H1 (cell line): ENCODE data around the gene AMOT. TPM values are rescaled to one million over a fixed set of nuclear protein-coding genes. Genes with fewer than 3 reads are reported as not detected.
A peak's percentile ranks its signal among the peaks of the same experiment; 100 is the strongest.

Experiments
- CTCF ChIA-PET: fragments of 300-600 bp; sonication (Branson Sonifier 250); formaldehyde crosslinking; loops from one replicate; lab custom pipeline; 2021; ENCODE audit not compliant: partially characterized antibody; lab: Charles Lee
- POLR2A ChIA-PET: fragments of 300-600 bp; sonication (Branson Sonifier 250); formaldehyde crosslinking; loops from one replicate; lab custom pipeline; 2021; ENCODE audit warnings: inconsistent platforms; ENCODE audit not compliant: partially characterized antibody; lab: Charles Lee
- DNase-seq, 2 experiments: peaks; one replicate each; pipeline versions ENCODE4 v3.0.0 to v3.0.0-alpha.2; 2010 to 2022; ENCODE audit warnings: low spot score in 2 of 2, low read depth in 1 of 2, mixed read lengths in 1 of 2
- FAIRE-seq: peaks from 2 replicates; lab custom pipeline; 2011; peaks lifted over from hg19 to GRCh38; lab: Jason Lieb, UNC
- H2AFZ ChIP-seq: 2 replicates; pipeline ENCODE4 v1.8.1; 2012; ENCODE audit warnings: low read length, inconsistent platforms
- H2AK5ac ChIP-seq: 2 replicates; pipeline ENCODE4 v1.6.1; 2013; ENCODE audit warnings: low read depth, low read length
- H2BK120ac ChIP-seq: replicated peaks from 2 replicates; pipeline ENCODE3; 2013; ENCODE audit warnings: low read depth, low read length, inconsistent platforms
- H2BK12ac ChIP-seq: 2 replicates; pipeline ENCODE4 v1.6.1; 2013; ENCODE audit warnings: low read depth, low read length
- H2BK15ac ChIP-seq: 2 replicates; pipeline ENCODE4 v1.6.1; 2013; ENCODE audit warnings: low read length
- H2BK20ac ChIP-seq: 2 replicates; pipeline ENCODE4 v1.6.1; 2013; ENCODE audit warnings: low read length
- H2BK5ac ChIP-seq: 2 replicates; pipeline ENCODE4 v1.6.1; 2013; ENCODE audit warnings: low read depth, low read length
- H3K14ac ChIP-seq: 2 replicates; pipeline ENCODE4 v1.6.1; 2013; ENCODE audit warnings: inconsistent platforms; ENCODE audit not compliant: insufficient read length
- H3K18ac ChIP-seq: 2 replicates; pipeline ENCODE4 v1.6.1; 2013; ENCODE audit warnings: low read length; ENCODE audit errors: extremely low read depth
- H3K23ac ChIP-seq: 2 replicates; pipeline ENCODE4 v1.6.1; 2013; ENCODE audit warnings: inconsistent platforms; ENCODE audit not compliant: insufficient read length
- H3K23me2 ChIP-seq: 2 replicates; pipeline ENCODE4 v1.6.1; 2013; ENCODE audit warnings: low read depth, low read length
- H3K27ac ChIP-seq: 2 replicates; pipeline ENCODE4 v1.6.1; 2011; ENCODE audit warnings: low read depth, low read length, inconsistent platforms
- H3K27me3 ChIP-seq, 4 experiments: replicated peaks in 1 of 4; 1 replicate in 1 of 4; 2 replicates in 3 of 4; pipeline versions ENCODE4 v1.6.1 to v1.8.1; 2011 to 2013; ENCODE audit warnings: low read length in 3 of 4, mild to moderate bottlenecking in 3 of 4, inconsistent platforms in 2 of 4, mixed read lengths in 2 of 4, moderate library complexity in 1 of 4; ENCODE audit not compliant: control insufficient read depth in 3 of 4, insufficient read depth in 3 of 4; ENCODE audit errors: extremely low read depth in 1 of 4
- H3K36me3 ChIP-seq, 4 experiments: 2 replicates each; pipeline versions ENCODE4 v1.6.1 to v1.8.1; 2011 to 2013; ENCODE audit warnings: mild to moderate bottlenecking in 4 of 4, low read length in 3 of 4, moderate library complexity in 2 of 4, control low read depth in 1 of 4, inconsistent platforms in 1 of 4; ENCODE audit not compliant: insufficient read depth in 4 of 4, control insufficient read depth in 2 of 4
- H3K4ac ChIP-seq: replicated peaks from 2 replicates; pipeline ENCODE3; 2013; ENCODE audit warnings: low read length, low read depth, mixed read lengths, inconsistent platforms; ENCODE audit not compliant: insufficient read length
- H3K4me1 ChIP-seq, 4 experiments: replicated peaks in 1 of 4; 1 replicate in 1 of 4; 2 replicates in 3 of 4; pipeline versions ENCODE4 v1.6.1 to v1.8.1; 2011 to 2013; ENCODE audit warnings: low read length in 3 of 4, inconsistent platforms in 2 of 4, mixed read lengths in 1 of 4; ENCODE audit not compliant: insufficient read depth in 4 of 4, control insufficient read depth in 3 of 4
- H3K4me2 ChIP-seq, 2 experiments: 2 replicates each; pipeline versions ENCODE4 v1.6.1 to v1.8.1; 2011 to 2013; ENCODE audit warnings: low read depth in 2 of 2, low read length in 2 of 2, control low read depth in 1 of 2, inconsistent platforms in 1 of 2, mild to moderate bottlenecking in 1 of 2; ENCODE audit not compliant: insufficient read depth in 1 of 2
- H3K4me3 ChIP-seq, 4 experiments: fragments of 200-600, 300-600 bp in 1 of 4; sonication (generic), shearing (Covaris generic), sonication (Bioruptor Twin) in 1 of 4; 2 replicates each; pipeline versions ENCODE4 v1.5.1 to v1.8.1; 2011 to 2016; ENCODE audit warnings: low read length in 4 of 4, low read depth in 3 of 4, control low read depth in 2 of 4, inconsistent platforms in 2 of 4, mild to moderate bottlenecking in 2 of 4, mixed read lengths in 1 of 4, moderate library complexity in 1 of 4; ENCODE audit not compliant: insufficient read depth in 2 of 4; ENCODE audit errors: extremely low read depth in 1 of 4
- H3K56ac ChIP-seq: replicated peaks from 2 replicates; pipeline ENCODE3; 2013; ENCODE audit warnings: low read depth, mild to moderate bottlenecking, mixed read lengths, low read length, inconsistent platforms; ENCODE audit not compliant: insufficient read length
- H3K79me1 ChIP-seq: 2 replicates; pipeline ENCODE4 v1.6.1; 2013; ENCODE audit warnings: low read depth, low read length, control low read depth
- H3K79me2 ChIP-seq, 2 experiments: 2 replicates each; pipeline versions ENCODE4 v1.6.1 to v1.8.1; 2012 to 2013; ENCODE audit warnings: low read length in 2 of 2, mild to moderate bottlenecking in 2 of 2, inconsistent platforms in 1 of 2; ENCODE audit not compliant: insufficient read depth in 2 of 2, control insufficient read depth in 1 of 2
- H3K9ac ChIP-seq, 4 experiments: replicated peaks in 1 of 4; 1 replicate in 1 of 4; 2 replicates in 3 of 4; pipeline versions ENCODE4 v1.6.1 to v1.8.1; 2011 to 2013; ENCODE audit warnings: low read depth in 3 of 4, low read length in 3 of 4, control low read depth in 2 of 4, mild to moderate bottlenecking in 2 of 4, moderate library complexity in 2 of 4, inconsistent platforms in 1 of 4; ENCODE audit errors: extremely low read depth in 1 of 4
- H3K9me3 ChIP-seq, 2 experiments: 2 replicates each; pipeline versions ENCODE4 v1.6.1 to v1.8.1; 2012 to 2013; ENCODE audit warnings: mild to moderate bottlenecking in 2 of 2, moderate library complexity in 2 of 2, control low read depth in 1 of 2, inconsistent platforms in 1 of 2, low read depth in 1 of 2, low read length in 1 of 2, mixed read lengths in 1 of 2; ENCODE audit not compliant: insufficient read depth in 2 of 2
- H4K20me1 ChIP-seq, 2 experiments: replicated peaks in 1 of 2; 2 replicates each; pipeline versions ENCODE3 to v1.8.1; 2011 to 2013; ENCODE audit warnings: inconsistent platforms in 2 of 2, low read length in 2 of 2, mild to moderate bottlenecking in 1 of 2; ENCODE audit not compliant: insufficient read depth in 2 of 2, control insufficient read depth in 1 of 2
- H4K5ac ChIP-seq: 2 replicates; pipeline ENCODE4 v1.6.1; 2013; ENCODE audit warnings: low read length, low read depth, mixed read lengths, inconsistent platforms; ENCODE audit not compliant: insufficient read length
- H4K8ac ChIP-seq: 2 replicates; pipeline ENCODE4 v1.8.0; 2013; ENCODE audit warnings: mild to moderate bottlenecking, moderate library complexity, low read length, inconsistent platforms; ENCODE audit not compliant: insufficient read depth; ENCODE audit errors: extremely low read depth
- H4K91ac ChIP-seq: replicated peaks from 2 replicates; pipeline ENCODE3; 2013; ENCODE audit warnings: low read length, mixed read lengths, inconsistent platforms; ENCODE audit not compliant: insufficient read length
- JUND ChIP-seq: IDR thresholded peaks from 2 replicates; pipeline ENCODE4 v1.6.1; 2011; ENCODE audit warnings: mild to moderate bottlenecking, improper control_type of control experiment, low read length
- KDM5A ChIP-seq: fragments of 200-600 bp; IDR thresholded peaks from 2 replicates; pipeline ENCODE4 v1.7.1; 2012; ENCODE audit warnings: mild to moderate bottlenecking, low read length, inconsistent platforms, mixed read lengths
- RFX5 ChIP-seq: IDR thresholded peaks from 2 replicates; pipeline ENCODE4 v1.6.1; 2011; ENCODE audit warnings: low read depth, low read length, improper control_type of control experiment, borderline replicate concordance
- ZNF274 ChIP-seq: IDR thresholded peaks from 2 replicates; pipeline ENCODE4 v1.7.0; 2012; ENCODE audit warnings: low read length, borderline replicate concordance; ENCODE audit errors: extremely low read depth
- WGBS, 2 experiments: shearing (Covaris generic) in 1 of 2; methylation state at CpG; one replicate each; pipeline versions ENCODE4 v1.1.6 to v1.1.7; 2013 to 2015; ENCODE audit warnings: low lambda C conversion rate in 2 of 2, mixed read lengths in 2 of 2, inconsistent platforms in 1 of 2, low coverage in 1 of 2, missing lambda C conversion rate in 1 of 2; ENCODE audit not compliant: insufficient replicate concordance in 2 of 2, insufficient coverage in 1 of 2, insufficient read length in 1 of 2; ENCODE audit errors: extremely low coverage in 1 of 2, missing lambda C conversion rate in 1 of 2; 5-methylcytosine and 5-hydroxymethylcytosine counted together
- polyA plus RNA-seq, 7 experiments: library from polyadenylated mRNA; depleted of rRNA in 3 of 7; stranded (reverse) in 5 of 7; unstranded in 2 of 7; fragments of >200 nt in 5 of 7; fragments of 200-250 nt in 2 of 7; gene quantifications; 1 replicate in 5 of 7; 2 replicates in 1 of 7; 4 replicates in 1 of 7; pipeline versions ENCODE4 v1.2.1 to v1.2.3, GENCODE V29; 2011 to 2013; ENCODE audit warnings: missing spikeins in 2 of 7, mixed read lengths in 2 of 7
- total RNA-seq: library from RNA; stranded (reverse); fragmentation: NEBNext Ultra II Directional; extraction: Animal tissue kit (Norgen Biotek cat#: 25700); gene quantifications from 2 replicates; pipeline ENCODE4 v1.2.1, GENCODE V29; 2021

Gene AMOT
- total and polyA plus RNA-seq, 2 of the 8 experiments (the other 6 are each of a cell fraction or from before 2014, with no cell fraction given), result 2.3 to 7.1 TPM

- H2BK20ac ChIP-seq, result no peak overlapping the region
- no peak overlapping the region for H3K4me3 ChIP-seq
- H2BK12ac ChIP-seq, result 0 out of 2 replicates have a peak overlapping the region, but pooled peaks have one; percentile 17
- no peaks in the 10 kb centered on the region for H3K27me3 ChIP-seq
- no peak overlapping the region for H4K5ac ChIP-seq
- no peak overlapping the region for H3K18ac ChIP-seq
- H4K20me1 ChIP-seq, result no peaks in the 10 kb centered on the region
- no peak overlapping the region for H4K91ac ChIP-seq
- peaks cover 0 to 3% (median 0%) of the 10 kb centered on the region in 4 experiments; a peak in 2 of 7 replicates for H3K4me1 ChIP-seq
- H4K8ac ChIP-seq, result no peak overlapping the region
- no peak overlapping the region for H3K14ac ChIP-seq
- FAIRE-seq (no peak), DNase-seq (no peak)
- H2BK5ac ChIP-seq, result no peak overlapping the region
- H3K4ac ChIP-seq, result no peak overlapping the region
- no peaks in the 10 kb centered on the region for H3K79me2 ChIP-seq
- 72% methylated on average over 4 of the region's 4 CpGs; no CpG with 5 or more reads in 1 of the 2 experiments for WGBS, 2 experiments
- no peak overlapping the region for H3K9ac ChIP-seq
- no peaks in the 10 kb centered on the region for H3K9me3 ChIP-seq
- POLR2A ChIA-PET, result no interaction called here
- no peak overlapping the region for H2AK5ac ChIP-seq
- no peaks in the 10 kb centered on the region for H3K36me3 ChIP-seq
- H3K79me1 ChIP-seq, result no peaks in the 10 kb centered on the region
- H3K4me2 ChIP-seq, result no peak overlapping the region; a peak in 1 of 4 replicates
- H2BK15ac ChIP-seq, result no peak overlapping the region
- H2AFZ ChIP-seq, result no peak overlapping the region
- CTCF ChIA-PET, result interaction anchor here (1.4 kb wide), 1 partner anchor 15 kb away, joined by 8 read pairs; no protein-coding TSS in a partner anchor
- H3K23ac ChIP-seq, result no peak overlapping the region
- no peak overlapping the region for H2BK120ac ChIP-seq
- H3K27ac ChIP-seq, result no peak overlapping the region
- no peak overlapping the region for H3K56ac ChIP-seq
- no peaks in the 10 kb centered on the region for H3K23me2 ChIP-seq
- no peak for TF ChIP-seq JUND
- TF ChIP-seq KDM5A, result no peak
- no peak for TF ChIP-seq RFX5
- no peak for TF ChIP-seq ZNF274
These were observed 32.6 kb downstream of the AMOT start for GRCh38 chrX:112808007-112808406.
